Measurements from ENCODE around the gene TASOR2. TPM values are rescaled to one million over a fixed set of nuclear protein-coding genes. Genes with fewer than 3 reads are reported as not detected.

The TASOR2 gene
- total and polyA plus RNA-seq, 2 donors (not counting 3 experiments of a cell fraction or from before 2014, with no cell fraction given) = 13.6 to 49.9 TPM

DNA sequence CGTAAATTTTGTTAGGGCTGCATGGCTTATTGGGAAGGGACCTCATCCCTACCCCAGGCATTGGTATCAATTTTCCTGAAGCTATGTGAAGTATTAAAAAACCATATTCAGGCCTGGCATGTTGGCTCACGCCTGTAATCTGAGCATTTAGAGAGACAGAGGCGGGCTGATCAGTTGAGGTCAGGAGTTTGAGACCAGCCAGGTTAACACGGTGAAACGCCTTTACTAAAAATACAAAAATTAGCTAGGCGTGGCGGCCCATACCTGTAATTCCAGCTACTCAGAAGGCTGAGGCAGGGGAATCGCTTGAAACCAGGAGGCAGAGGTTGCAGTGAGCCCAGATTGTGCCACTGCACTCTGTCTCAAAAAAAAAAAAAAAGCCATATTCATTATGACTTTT lies 7.1 kb downstream of the TASOR2 start:
- peaks cover 2% of the 10 kb centered on the region for H3K4me1 ChIP-seq (ENCODE audit: control insufficient read depth, extremely low read depth, insufficient read depth, low read length)
- H3K27ac ChIP-seq (ENCODE audit: insufficient read depth, low read depth, low read length) = no peak overlapping the region
- no peak for DNase-seq (ENCODE audit: low read depth, low spot score)
- H3K9me3 ChIP-seq (replicated peaks; ENCODE audit: control insufficient read depth, insufficient read depth, low read length) = no peaks in the 10 kb centered on the region
- no peaks in the 10 kb centered on the region for H3K9me1 ChIP-seq (replicated peaks; ENCODE audit: control insufficient read depth, extremely low read depth, insufficient read depth, low read length)
- ChIA-PET POLR2A (interaction anchor here (0.6 kb wide), 1 partner anchor 26 kb away, joined by 9 read pairs; no protein-coding TSS in a partner anchor), CTCF (interaction anchor here (0.6 to 1.2 kb wide), 2 partner anchors 13 to 225 kb away, joined by 3 read pairs; no protein-coding TSS in a partner anchor)
- no peaks in the 10 kb centered on the region for H3K27me3 ChIP-seq (ENCODE audit: control insufficient read depth in 2 of 2, insufficient read depth in 2 of 2, low read length in 2 of 2)
- H3K9ac ChIP-seq (replicated peaks; ENCODE audit: extremely low read depth, insufficient read depth, low read length) = no peak overlapping the region
- no peak overlapping the region for H2AFZ ChIP-seq (ENCODE audit: low read depth, low read length)
- no peak overlapping the region for H3K4me2 ChIP-seq (ENCODE audit: insufficient read depth, low read length)
- TF ChIP-seq POLR2A (IDR thresholded peaks at IDR 0.05; ENCODE audit: low read depth, low read length) (no peak), EZH2 (IDR thresholded peaks at IDR 0.05; ENCODE audit: borderline replicate concordance, low read depth, low read length, severe bottlenecking) (no peak)
- no peaks in the 10 kb centered on the region for H3K36me3 ChIP-seq (ENCODE audit: control insufficient read depth in 2 of 2, extremely low read depth in 1 of 2, insufficient read depth in 2 of 2, low read length in 2 of 2)
- dilution Hi-C loops (cut with MboI; ENCODE audit: extremely low pct_ligation_motif_present, low sequenced_read_pairs) (no loop called here), intact Hi-C loops (cut with micrococcal nuclease) (no loop called here)
- no peak overlapping the region for H3K4me3 ChIP-seq (replicated peaks in 1 of 3; ENCODE audit: insufficient read depth in 1 of 3, low read depth in 1 of 3, low read length in 3 of 3)
- H3K79me2 ChIP-seq (ENCODE audit: control insufficient read depth, insufficient read depth, low read length) = peaks cover 81% of the 10 kb centered on the region
- FAIRE-seq = no peak
- peaks cover 6% of the 10 kb centered on the region for H4K20me1 ChIP-seq (replicated peaks; ENCODE audit: control insufficient read depth, extremely low read depth, insufficient read depth, low read length)
- BruUV-seq (replicated peaks) = no TSS peak

DNA sequence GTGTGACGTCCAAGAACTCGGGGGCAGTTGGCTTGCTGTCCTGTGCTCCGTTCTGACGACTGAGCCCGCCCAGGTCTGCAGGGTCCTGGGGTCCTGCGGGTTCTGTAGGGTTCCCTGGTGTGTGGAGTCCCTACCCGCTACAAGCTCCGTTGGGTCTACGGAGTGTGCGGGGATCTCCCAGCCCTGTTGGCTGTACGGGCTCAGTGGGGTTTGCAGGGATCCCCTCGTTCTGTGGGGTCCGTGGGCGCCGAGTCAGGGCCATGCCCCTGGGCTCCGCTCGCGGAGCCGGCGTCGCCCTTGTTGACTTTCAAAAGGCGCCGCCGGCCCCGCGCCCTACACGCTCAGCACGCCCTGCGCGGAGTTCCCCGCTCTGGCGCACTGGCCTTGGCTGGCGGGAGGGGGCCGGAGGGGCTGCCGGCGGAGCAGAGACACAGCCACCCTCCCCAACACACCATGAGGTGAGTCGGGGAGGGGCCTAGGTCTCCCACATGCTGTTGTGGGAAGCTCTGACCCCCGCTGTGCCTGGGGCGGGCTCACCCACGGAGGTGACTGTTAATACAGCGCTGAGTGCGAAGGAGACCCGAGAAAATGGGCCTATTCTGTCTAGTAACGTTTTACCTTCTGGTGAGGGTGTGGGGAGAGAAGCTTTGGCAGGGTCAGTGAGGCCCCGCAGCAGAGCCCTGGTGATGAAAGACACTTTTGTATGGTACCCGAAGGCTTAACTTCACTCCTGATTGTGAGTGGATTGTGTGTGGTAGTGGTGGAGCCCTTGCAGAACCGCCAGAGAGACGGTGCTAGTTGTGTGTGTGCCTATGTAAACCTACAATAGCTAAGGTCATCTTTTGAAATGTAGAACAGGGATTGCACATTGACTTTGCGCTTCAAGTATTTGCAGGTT lies 8.1 kb downstream of the TASOR2 start:
- BruUV-seq (replicated peaks) = no TSS peak
- Histone ChIP-seq H3K9me1 (replicated peaks; ENCODE audit: control insufficient read depth, extremely low read depth, insufficient read depth, low read length) (no peaks in the 10 kb centered on the region), H2AFZ (ENCODE audit: low read depth, low read length) (peak overlapping the region; percentile 23), H3K9ac (replicated peaks; ENCODE audit: extremely low read depth, insufficient read depth, low read length) (no peak overlapping the region), H3K79me2 (ENCODE audit: control insufficient read depth, insufficient read depth, low read length) (peaks cover 81% of the 10 kb centered on the region), H3K27me3 (ENCODE audit: control insufficient read depth in 2 of 2, insufficient read depth in 2 of 2, low read length in 2 of 2) (no peaks in the 10 kb centered on the region), H3K36me3 (ENCODE audit: control insufficient read depth in 2 of 2, extremely low read depth in 1 of 2, insufficient read depth in 2 of 2, low read length in 2 of 2) (no peaks in the 10 kb centered on the region), H3K4me1 (ENCODE audit: control insufficient read depth, extremely low read depth, insufficient read depth, low read length) (peaks cover 2% of the 10 kb centered on the region), H3K27ac (ENCODE audit: insufficient read depth, low read depth, low read length) (no peak overlapping the region), H4K20me1 (replicated peaks; ENCODE audit: control insufficient read depth, extremely low read depth, insufficient read depth, low read length) (peaks cover 6% of the 10 kb centered on the region), H3K4me3 (replicated peaks in 1 of 3; ENCODE audit: insufficient read depth in 1 of 3, low read depth in 1 of 3, low read length in 3 of 3) (peak overlapping the region in 2 of 3 experiments; percentile 7 to 38), H3K4me2 (ENCODE audit: insufficient read depth, low read length) (peak overlapping the region; percentile 54), H3K9me3 (replicated peaks; ENCODE audit: control insufficient read depth, insufficient read depth, low read length) (no peaks in the 10 kb centered on the region)
- dilution Hi-C loops (cut with MboI; ENCODE audit: extremely low pct_ligation_motif_present, low sequenced_read_pairs) = no loop called here
- POLR2A ChIA-PET = interaction anchor here (0.6 kb wide), 1 partner anchor 25 kb away, joined by 9 read pairs; no protein-coding TSS in a partner anchor
- DNase-seq (ENCODE audit: low read depth, low spot score) (no peak), FAIRE-seq (no peak)
- intact Hi-C loops (cut with micrococcal nuclease) = no loop called here
- CTCF ChIA-PET = interaction anchor here (0.6 to 1.2 kb wide), 2 partner anchors 12 to 224 kb away, joined by 3 read pairs; no protein-coding TSS in a partner anchor
- TF ChIP-seq MYC (IDR thresholded peaks at IDR 0.05; ENCODE audit: low read depth, low read length) (no peak), FOS (IDR thresholded peaks at IDR 0.05; ENCODE audit: borderline replicate concordance, insufficient read depth, low read length) (no peak), POLR2A (IDR thresholded peaks at IDR 0.05; ENCODE audit: low read depth, low read length) (no peak)
